GM21737 (cell line): ENCODE measurements around the gene LAX1.
"Not testable (repeated sequence)": the region's sequence is repeated elsewhere in the genome, so short reads cannot be mapped to it uniquely, and the experiment has no call there.

Experiments used
- ATAC-seq: cut with Tn5 transposase; IDR thresholded peaks from one replicate; pipeline ENCODE4 v1.9.1; 2021; ENCODE audit warnings: mild to moderate bottlenecking, moderate library complexity; ENCODE audit not compliant: unreplicated experiment

The LAX1 gene

GRCh38 chr1:203765029-203765837 lies at the start of gene LAX1:
TSS of gene LAX1 (plus strand) at chr1:203765183. CDS start at chr1:203765566, 383 bp downstream.
- peak; percentile 86 for ATAC-seq

- no peak for ATAC-seq
Observed at GRCh38 chr1:203717120-203717519, 47.9 kb upstream of the LAX1 start.

GRCh38 chr1:203720242-203720641 lies 44.7 kb upstream of the LAX1 start:
- ATAC-seq: no peak

- ATAC-seq: no peak
Observed at GRCh38 chr1:203722909-203723308, 42.1 kb upstream of the LAX1 start.

DNA sequence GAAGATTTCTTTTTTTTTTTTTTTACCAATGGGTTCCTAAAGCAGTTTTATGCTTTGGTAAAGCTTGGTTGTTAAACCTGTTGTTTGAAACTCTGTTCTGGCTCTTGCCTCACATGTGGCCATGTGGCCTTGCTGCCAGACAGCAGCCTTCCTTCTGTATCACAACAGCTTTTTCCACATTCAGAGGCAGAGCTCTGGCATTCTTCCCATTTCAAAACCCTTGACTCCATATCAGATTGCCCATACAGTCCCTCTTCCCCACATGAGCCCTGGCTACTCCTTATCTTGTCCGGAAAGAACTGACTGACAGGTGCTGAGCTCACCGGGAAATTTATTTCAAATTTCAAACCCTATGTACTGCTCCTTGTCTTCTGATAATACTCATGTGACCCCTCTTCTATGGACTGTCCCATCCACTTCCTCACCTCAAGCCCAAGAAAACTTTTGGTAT lies 38.5 kb upstream of the LAX1 start:
- ATAC-seq: no peak

- ATAC-seq: no peak
Observed at GRCh38 chr1:203733009-203733863, 31.7 kb upstream of the LAX1 start.

- ATAC-seq: no peak
Observed at GRCh38 chr1:203742436-203742835, 22.5 kb upstream of the LAX1 start.

GRCh38 chr1:203743091-203743571 lies 21.9 kb upstream of the LAX1 start:
- ATAC-seq: no peak

DNA sequence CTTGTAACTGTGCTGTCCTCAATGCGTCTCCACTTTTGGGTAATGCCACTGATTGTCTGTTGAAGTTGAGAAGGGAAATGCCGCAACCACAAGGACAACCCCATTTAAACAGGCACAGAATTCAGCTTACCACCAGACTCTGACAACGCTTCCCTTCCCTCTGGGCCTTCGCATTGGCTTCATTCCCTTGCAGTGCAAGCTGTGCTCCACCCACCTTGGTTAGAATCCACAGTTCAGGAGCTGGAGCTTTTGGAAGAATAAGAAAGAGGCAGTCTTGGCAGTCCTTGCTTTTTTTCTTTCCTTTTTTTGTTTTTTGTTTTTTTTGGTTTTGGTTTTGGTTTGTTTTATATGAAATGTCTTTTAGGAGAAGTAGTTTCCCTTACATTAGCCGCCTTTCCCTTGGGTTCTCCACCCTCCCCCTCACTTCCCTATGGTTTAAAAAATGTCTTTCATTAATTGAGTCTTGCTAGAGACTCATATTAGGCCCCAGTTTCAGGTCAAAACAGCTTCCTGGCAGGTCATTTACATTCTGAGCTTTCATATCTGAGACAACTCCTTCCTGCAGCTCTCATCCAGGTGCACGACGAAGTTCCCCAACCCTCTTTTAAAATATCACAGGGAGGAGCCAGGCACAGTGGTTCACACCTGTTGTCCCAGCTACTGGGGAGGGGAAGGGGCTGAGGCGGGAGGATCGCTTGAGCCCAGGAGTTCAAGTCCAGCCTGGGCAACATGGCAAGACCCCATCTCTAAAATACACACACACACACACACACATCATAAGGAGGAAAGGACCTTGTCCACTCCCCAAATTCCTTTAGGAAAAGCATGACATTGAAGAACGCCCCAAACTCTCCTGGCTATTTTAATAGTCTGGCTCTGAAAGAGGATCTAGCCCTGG lies 20.7 kb upstream of the LAX1 start:
- peak; percentile 50 for ATAC-seq

DNA sequence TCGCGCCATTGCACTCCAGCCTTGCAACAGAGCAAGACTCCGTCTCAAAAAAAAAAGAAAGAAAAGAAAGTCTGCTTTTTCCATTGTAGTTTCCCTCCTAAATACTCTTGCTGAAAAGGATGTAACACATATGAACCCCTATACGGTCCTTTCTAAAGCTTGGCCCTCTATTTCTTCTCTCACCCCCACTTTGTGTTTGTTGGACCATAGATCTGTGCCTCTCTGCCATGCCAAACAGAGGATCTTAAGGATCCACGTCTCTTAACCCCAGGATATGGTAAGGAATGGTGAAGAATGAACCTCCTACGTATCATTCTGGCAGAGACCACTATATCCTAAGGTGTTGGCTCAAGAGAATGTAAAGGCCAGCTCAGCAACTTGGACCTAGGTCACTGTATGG lies 18.7 kb upstream of the LAX1 start:
- ATAC-seq: no peak

- no peak for ATAC-seq
Observed at GRCh38 chr1:203751051-203751450, 13.9 kb upstream of the LAX1 start.

DNA sequence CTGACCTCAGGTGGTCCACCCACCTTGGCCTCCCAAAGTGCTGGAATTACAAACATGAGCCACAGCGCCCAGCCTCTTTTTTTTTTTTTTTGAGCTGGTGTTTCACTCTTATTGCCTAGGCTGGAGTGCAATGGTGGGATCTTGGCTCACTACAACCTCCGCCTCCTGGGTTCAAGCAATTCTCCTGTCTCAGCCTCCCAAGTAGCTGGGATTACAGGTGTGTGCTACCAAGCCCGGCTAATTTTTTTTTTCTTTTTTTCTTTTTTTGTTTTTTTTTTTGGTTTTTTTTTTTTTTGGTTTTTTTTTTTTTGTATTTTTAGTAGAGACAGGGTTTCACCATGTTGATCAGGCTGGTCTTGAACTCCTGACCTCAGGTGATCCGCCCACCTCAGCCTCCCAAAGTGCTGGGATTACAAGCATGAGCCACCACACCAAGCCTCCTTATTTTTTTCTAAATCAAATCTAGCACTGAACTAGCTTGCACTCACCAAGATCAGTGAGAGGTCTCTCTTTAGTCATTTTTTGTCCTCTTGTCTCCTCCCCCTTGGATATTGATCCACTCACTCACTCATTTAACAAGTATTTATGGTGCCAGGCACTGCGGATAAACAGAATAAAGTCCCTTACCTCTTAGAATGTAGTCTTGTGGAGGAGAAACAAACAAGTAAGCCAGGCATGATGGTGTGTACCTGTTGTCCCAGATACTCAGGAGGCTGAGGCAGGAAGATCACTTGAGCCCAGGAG lies 13.2 kb upstream of the LAX1 start:
- not testable (repeated sequence) for ATAC-seq

DNA sequence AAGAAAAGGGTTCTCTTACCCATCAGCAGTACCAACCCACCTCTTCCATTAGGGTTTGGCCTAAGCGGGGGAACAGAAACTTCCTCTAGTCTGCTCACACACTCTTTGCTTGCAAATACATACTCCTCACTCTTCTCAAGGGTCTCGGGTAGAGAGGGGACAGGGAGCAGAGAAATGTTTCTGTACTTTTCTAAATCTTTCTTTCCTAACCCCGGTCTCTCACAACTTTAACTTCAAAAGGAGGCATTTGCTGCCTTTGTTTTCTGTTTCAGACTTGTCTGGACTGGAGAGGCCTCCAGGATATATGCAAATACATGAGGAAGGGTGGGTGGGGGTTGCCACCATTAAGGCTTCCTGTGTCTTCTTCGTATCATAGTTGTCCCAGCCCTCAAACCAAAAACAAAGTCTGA lies 10.5 kb upstream of the LAX1 start:
- ATAC-seq: no peak

DNA sequence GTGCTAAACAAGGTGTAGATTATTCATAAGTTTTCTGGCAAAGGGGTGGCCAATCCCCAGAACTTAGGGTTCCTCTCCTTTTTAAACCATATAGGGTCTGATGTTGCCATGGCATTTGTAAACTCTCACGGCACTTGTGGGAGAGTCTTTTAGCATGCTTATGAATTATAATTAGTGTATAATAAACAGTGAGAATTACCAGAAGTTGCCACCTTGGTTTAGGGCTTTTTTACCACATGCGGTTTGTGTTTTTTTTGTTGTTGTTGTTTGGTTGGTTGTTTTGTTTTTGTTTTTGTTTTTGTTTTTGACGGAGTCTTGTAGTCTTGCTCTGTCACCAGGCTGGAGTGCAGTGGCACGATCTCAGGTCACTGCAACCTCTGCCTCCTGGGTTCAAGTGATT lies 8.9 kb upstream of the LAX1 start:
- no peak for ATAC-seq

DNA sequence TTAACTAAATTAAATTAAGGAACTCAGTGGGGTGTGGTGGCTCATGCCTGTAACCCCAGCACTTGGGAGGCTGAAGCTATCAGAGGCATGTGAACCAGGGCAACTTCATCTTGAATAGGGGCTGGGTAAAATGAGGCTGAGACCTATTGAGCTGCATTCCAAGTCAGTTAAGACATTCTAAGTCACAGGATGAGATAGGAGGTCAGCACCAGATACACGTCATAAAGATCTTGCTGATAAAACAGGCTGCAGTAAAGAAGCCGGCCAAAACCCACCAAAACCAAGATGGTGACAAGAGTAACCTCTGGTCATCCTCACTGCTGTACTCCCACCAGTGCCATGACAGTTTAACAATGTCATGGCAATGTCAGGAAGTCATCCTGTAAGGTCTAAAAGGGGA lies 6.2 kb upstream of the LAX1 start:
- not testable (repeated sequence) for ATAC-seq

DNA sequence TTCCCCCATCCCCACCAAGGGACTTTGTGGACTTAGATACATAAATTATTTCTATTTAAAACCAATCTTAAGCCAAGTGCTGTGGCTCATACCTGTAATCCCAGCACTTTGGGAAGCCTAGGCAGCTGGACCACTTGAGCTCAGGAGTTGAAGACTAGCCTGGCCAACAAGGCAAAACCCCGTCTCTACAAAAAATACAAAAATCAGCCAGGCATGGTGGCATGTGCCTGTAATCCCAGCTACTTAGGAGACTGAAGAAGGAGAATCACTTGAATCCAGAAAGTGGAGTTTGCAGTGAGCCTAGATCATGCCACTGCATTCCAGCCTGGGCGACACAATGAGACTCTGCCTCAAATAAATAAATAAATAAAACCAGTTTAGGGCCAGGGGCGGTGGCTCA lies 4.5 kb upstream of the LAX1 start:
- ATAC-seq: no peak

DNA sequence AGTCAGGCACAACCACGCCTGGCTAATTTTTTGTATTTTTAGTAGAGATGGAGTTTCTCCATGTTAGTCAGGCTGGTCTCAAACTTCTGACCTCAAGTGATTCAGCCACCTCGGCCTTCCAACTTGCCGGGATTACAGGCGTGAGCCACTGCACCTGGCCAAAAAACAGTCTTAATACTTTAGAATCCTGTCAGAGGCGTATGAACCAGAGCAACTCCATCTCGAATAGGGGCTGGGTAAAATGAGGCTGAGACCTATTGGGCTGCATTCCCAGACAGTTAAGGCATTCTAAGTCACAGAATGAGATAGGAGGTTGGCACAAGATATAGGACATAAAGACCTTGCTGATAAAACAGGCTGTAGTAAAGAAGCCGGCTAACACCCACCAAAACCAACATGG lies 3.0 kb upstream of the LAX1 start:
- ATAC-seq: not testable (repeated sequence)

DNA sequence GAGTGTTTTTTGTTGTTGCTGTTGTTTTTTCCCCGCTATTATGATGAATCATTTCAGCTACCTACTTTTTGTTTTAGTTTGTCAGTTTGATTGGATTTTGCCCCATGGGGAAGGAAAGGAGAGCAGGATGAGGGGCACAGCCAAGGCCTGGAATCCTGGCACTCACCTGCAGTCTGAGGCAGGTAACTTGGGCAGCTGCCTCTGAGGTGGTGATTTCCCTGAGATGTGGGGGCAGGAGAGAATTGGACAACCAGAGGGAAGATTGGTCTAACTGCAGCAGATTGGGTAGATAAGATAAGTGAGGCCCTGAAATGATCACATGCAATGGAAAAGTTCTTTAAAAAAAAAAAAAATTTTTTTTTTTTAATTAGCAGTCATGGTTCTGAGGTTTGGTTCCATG lies 1.5 kb upstream of the LAX1 start:
- ATAC-seq: no peak

DNA sequence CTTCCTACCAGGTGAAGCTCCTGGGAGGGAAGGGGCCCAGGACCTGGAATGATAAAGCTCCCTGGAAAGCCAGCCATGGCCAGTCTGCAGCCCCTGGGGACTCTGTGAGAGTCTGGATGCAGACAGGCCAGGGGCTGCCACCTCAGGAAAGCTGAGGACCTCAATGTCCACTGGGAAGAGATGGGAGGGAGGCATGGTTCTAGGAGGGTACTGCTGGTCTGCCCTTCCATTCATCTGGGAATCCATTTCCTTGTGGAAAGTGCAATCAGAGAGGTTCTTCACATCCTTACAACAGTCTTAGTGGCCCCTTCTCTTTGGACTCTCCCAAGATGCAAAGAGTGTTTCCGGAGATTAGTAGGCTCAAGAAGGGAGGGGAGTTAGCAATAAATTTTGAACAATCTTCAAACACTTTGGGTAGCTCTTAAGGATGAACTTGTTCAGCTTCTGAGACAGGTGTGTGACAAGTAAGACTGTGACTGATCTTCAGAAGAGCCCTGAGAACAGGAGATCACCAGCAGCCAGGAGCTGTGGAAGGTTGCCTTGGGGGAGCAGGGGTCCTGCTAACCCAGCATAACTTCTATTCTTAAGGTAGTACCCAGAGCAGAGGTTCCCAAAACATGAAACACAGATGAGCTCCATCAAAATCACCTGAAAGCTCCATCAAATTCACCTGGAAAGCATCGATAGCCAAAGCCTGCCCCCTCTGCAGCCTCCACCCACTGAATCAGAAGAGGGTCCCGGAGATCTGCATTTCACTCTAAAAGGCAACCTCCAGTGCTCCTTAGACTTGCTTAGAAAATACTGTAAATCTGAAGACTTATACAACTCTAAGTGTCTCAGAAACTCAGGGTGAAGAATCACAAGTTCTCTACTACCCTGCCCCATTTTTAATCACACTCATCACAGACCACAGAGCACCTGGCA lies 616 bp upstream of the LAX1 start:
- no peak for ATAC-seq
